ENCODE measurements around the gene IARS2.
A peak's percentile ranks its signal among the peaks of the same experiment; 100 is the strongest.

IARS2 gene

GRCh38 chr1:220094016-220094911 is at the start of gene IARS2:
Gene IARS2, plus strand, starts transcription at chr1:220094132. Its CDS starts 85 bp downstream, at chr1:220094217.
- Histone ChIP-seq H3K9me3 (ENCODE audit: control insufficient read depth in 2 of 2, low read length in 2 of 2) (no peaks in the 10 kb centered on the region), H3K27me3 (ENCODE audit: control insufficient read depth in 2 of 2, insufficient read depth in 2 of 2, low read length in 2 of 2) (no peaks in the 10 kb centered on the region), H3K36me3 (ENCODE audit: control insufficient read depth in 2 of 2, insufficient read depth in 2 of 2, low read length in 2 of 2) (peaks cover 0 to 5% of the 10 kb centered on the region in 2 donors), H3K4me1 (ENCODE audit: control insufficient read depth in 2 of 2, insufficient read depth in 2 of 2, low read length in 2 of 2) (peaks cover 7 to 10% of the 10 kb centered on the region in 2 donors), H3K27ac (ENCODE audit: low read depth in 2 of 2, low read length in 2 of 2) (peak within 1 kb of the TSS; percentile 81 to 91), H3K4me3 (ENCODE audit: low read length in 2 of 2) (peak within 1 kb of the TSS; percentile 82 to 92), H3K9ac (ENCODE audit: low read depth in 1 of 2, low read length in 2 of 2) (peak within 1 kb of the TSS; percentile 77 to 86)

GRCh38 chr1:220044678-220045355 is 49.1 kb upstream of the IARS2 start:
- H3K4me3 ChIP-seq (ENCODE audit: low read length in 2 of 2), result peak overlapping the region; percentile 96 to 99
- peaks cover 0 to under 1% of the 10 kb centered on the region in 2 donors for H3K36me3 ChIP-seq (ENCODE audit: control insufficient read depth in 2 of 2, insufficient read depth in 2 of 2, low read length in 2 of 2)
- H3K9me3 ChIP-seq (ENCODE audit: control insufficient read depth in 2 of 2, low read length in 2 of 2), result no peaks in the 10 kb centered on the region
- H3K4me1 ChIP-seq (ENCODE audit: control insufficient read depth in 2 of 2, insufficient read depth in 2 of 2, low read length in 2 of 2), result peaks cover 12 to 13% of the 10 kb centered on the region in 2 donors
- H3K27ac ChIP-seq (ENCODE audit: low read depth in 2 of 2, low read length in 2 of 2), result no peak overlapping the region
- H3K27me3 ChIP-seq (ENCODE audit: control insufficient read depth in 2 of 2, insufficient read depth in 2 of 2, low read length in 2 of 2), result no peaks in the 10 kb centered on the region
- no peak overlapping the region for H3K9ac ChIP-seq (ENCODE audit: low read depth in 1 of 2, low read length in 2 of 2)

- peak overlapping the region; percentile 96 to 99 for H3K4me3 ChIP-seq (ENCODE audit: low read length in 2 of 2)
- peak overlapping the region; percentile 91 to 95 for H3K9ac ChIP-seq (ENCODE audit: low read depth in 1 of 2, low read length in 2 of 2)
These were observed 48.4 kb upstream of the IARS2 start for GRCh38 chr1:220045356-220046051.

GRCh38 chr1:220046052-220046930 is 47.6 kb upstream of the IARS2 start, which contains the start of gene EPRS1:
Gene EPRS1, minus strand, starts transcription at chr1:220046505. Its CDS starts 117 bp downstream, at chr1:220046388.
- no peaks in the 10 kb centered on the region for H3K9me3 ChIP-seq (ENCODE audit: control insufficient read depth in 2 of 2, low read length in 2 of 2)
- H3K36me3 ChIP-seq (ENCODE audit: control insufficient read depth in 2 of 2, insufficient read depth in 2 of 2, low read length in 2 of 2), result no peaks in the 10 kb centered on the region
- peaks cover 12 to 13% of the 10 kb centered on the region in 2 donors for H3K4me1 ChIP-seq (ENCODE audit: control insufficient read depth in 2 of 2, insufficient read depth in 2 of 2, low read length in 2 of 2)
- H3K9ac ChIP-seq (ENCODE audit: low read depth in 1 of 2, low read length in 2 of 2), result peak within 1 kb of the TSS; percentile 91 to 95
- H3K27ac ChIP-seq (ENCODE audit: low read depth in 2 of 2, low read length in 2 of 2), result peak within 1 kb of the TSS; percentile 87 to 90
- peak within 1 kb of the TSS; percentile 96 to 99 for H3K4me3 ChIP-seq (ENCODE audit: low read length in 2 of 2)
- no peaks in the 10 kb centered on the region for H3K27me3 ChIP-seq (ENCODE audit: control insufficient read depth in 2 of 2, insufficient read depth in 2 of 2, low read length in 2 of 2)

More at GRCh38 chr1:220045356-220046051, 48.4 kb upstream of the IARS2 start:
- Histone ChIP-seq H3K9me3 (ENCODE audit: control insufficient read depth in 2 of 2, low read length in 2 of 2) (no peaks in the 10 kb centered on the region), H3K36me3 (ENCODE audit: control insufficient read depth in 2 of 2, insufficient read depth in 2 of 2, low read length in 2 of 2) (no peaks in the 10 kb centered on the region), H3K4me1 (ENCODE audit: control insufficient read depth in 2 of 2, insufficient read depth in 2 of 2, low read length in 2 of 2) (peaks cover 12 to 13% of the 10 kb centered on the region in 2 donors), H3K27ac (ENCODE audit: low read depth in 2 of 2, low read length in 2 of 2) (peak overlapping the region; percentile 87 to 90), H3K27me3 (ENCODE audit: control insufficient read depth in 2 of 2, insufficient read depth in 2 of 2, low read length in 2 of 2) (no peaks in the 10 kb centered on the region)

GRCh38 chr1:220056374-220056773 is 37.6 kb upstream of the IARS2 start:
- Histone ChIP-seq H3K27ac (ENCODE audit: low read depth in 2 of 2, low read length in 2 of 2) (no peak overlapping the region), H3K9ac (ENCODE audit: low read depth in 1 of 2, low read length in 2 of 2) (no peak overlapping the region), H3K9me3 (ENCODE audit: control insufficient read depth in 2 of 2, low read length in 2 of 2) (no peaks in the 10 kb centered on the region), H3K36me3 (ENCODE audit: control insufficient read depth in 2 of 2, insufficient read depth in 2 of 2, low read length in 2 of 2) (peaks cover 8 to 17% of the 10 kb centered on the region in 2 donors), H3K4me3 (ENCODE audit: low read length in 2 of 2) (no peak overlapping the region), H3K4me1 (ENCODE audit: control insufficient read depth in 2 of 2, insufficient read depth in 2 of 2, low read length in 2 of 2) (no peaks in the 10 kb centered on the region), H3K27me3 (ENCODE audit: control insufficient read depth in 2 of 2, insufficient read depth in 2 of 2, low read length in 2 of 2) (no peaks in the 10 kb centered on the region)

GRCh38 chr1:220060876-220061275 is 33.1 kb upstream of the IARS2 start:
- Histone ChIP-seq H3K27me3 (ENCODE audit: control insufficient read depth in 2 of 2, insufficient read depth in 2 of 2, low read length in 2 of 2) (no peaks in the 10 kb centered on the region), H3K36me3 (ENCODE audit: control insufficient read depth in 2 of 2, insufficient read depth in 2 of 2, low read length in 2 of 2) (peaks cover 32 to 41% of the 10 kb centered on the region in 2 donors), H3K4me3 (ENCODE audit: low read length in 2 of 2) (no peak overlapping the region), H3K9me3 (ENCODE audit: control insufficient read depth in 2 of 2, low read length in 2 of 2) (no peaks in the 10 kb centered on the region), H3K27ac (ENCODE audit: low read depth in 2 of 2, low read length in 2 of 2) (no peak overlapping the region), H3K9ac (ENCODE audit: low read depth in 1 of 2, low read length in 2 of 2) (no peak overlapping the region), H3K4me1 (ENCODE audit: control insufficient read depth in 2 of 2, insufficient read depth in 2 of 2, low read length in 2 of 2) (no peaks in the 10 kb centered on the region)

GRCh38 chr1:220062629-220063028 is 31.3 kb upstream of the IARS2 start:
- H3K9me3 ChIP-seq (ENCODE audit: control insufficient read depth in 2 of 2, low read length in 2 of 2), result no peaks in the 10 kb centered on the region
- H3K27me3 ChIP-seq (ENCODE audit: control insufficient read depth in 2 of 2, insufficient read depth in 2 of 2, low read length in 2 of 2), result no peaks in the 10 kb centered on the region
- no peak overlapping the region for H3K27ac ChIP-seq (ENCODE audit: low read depth in 2 of 2, low read length in 2 of 2)
- no peak overlapping the region for H3K9ac ChIP-seq (ENCODE audit: low read depth in 1 of 2, low read length in 2 of 2)
- peaks cover 42 to 53% of the 10 kb centered on the region in 2 donors for H3K36me3 ChIP-seq (ENCODE audit: control insufficient read depth in 2 of 2, insufficient read depth in 2 of 2, low read length in 2 of 2)
- H3K4me3 ChIP-seq (ENCODE audit: low read length in 2 of 2), result no peak overlapping the region
- H3K4me1 ChIP-seq (ENCODE audit: control insufficient read depth in 2 of 2, insufficient read depth in 2 of 2, low read length in 2 of 2), result no peaks in the 10 kb centered on the region

- H3K27ac ChIP-seq (ENCODE audit: low read depth in 2 of 2, low read length in 2 of 2), result no peak overlapping the region
- no peaks in the 10 kb centered on the region for H3K4me1 ChIP-seq (ENCODE audit: control insufficient read depth in 2 of 2, insufficient read depth in 2 of 2, low read length in 2 of 2)
- no peak overlapping the region for H3K9ac ChIP-seq (ENCODE audit: low read depth in 1 of 2, low read length in 2 of 2)
- H3K9me3 ChIP-seq (ENCODE audit: control insufficient read depth in 2 of 2, low read length in 2 of 2), result no peaks in the 10 kb centered on the region
- H3K36me3 ChIP-seq (ENCODE audit: control insufficient read depth in 2 of 2, insufficient read depth in 2 of 2, low read length in 2 of 2), result peaks cover 38 to 49% of the 10 kb centered on the region in 2 donors
- no peak overlapping the region for H3K4me3 ChIP-seq (ENCODE audit: low read length in 2 of 2)
- H3K27me3 ChIP-seq (ENCODE audit: control insufficient read depth in 2 of 2, insufficient read depth in 2 of 2, low read length in 2 of 2), result no peaks in the 10 kb centered on the region
These were observed 26.4 kb upstream of the IARS2 start for GRCh38 chr1:220067269-220068204.
